Fibroblast of skin of back (primary cell): ENCODE results near the gene MTRR.
"Not testable (repeated sequence)": the region's sequence is repeated elsewhere in the genome, so short reads cannot be mapped to it uniquely, and the experiment has no call there.

ENCODE experiments used
- DNase-seq: peaks from one replicate; pipeline ENCODE4 v3.0.0-alpha.2; 2013

MTRR gene

DNA sequence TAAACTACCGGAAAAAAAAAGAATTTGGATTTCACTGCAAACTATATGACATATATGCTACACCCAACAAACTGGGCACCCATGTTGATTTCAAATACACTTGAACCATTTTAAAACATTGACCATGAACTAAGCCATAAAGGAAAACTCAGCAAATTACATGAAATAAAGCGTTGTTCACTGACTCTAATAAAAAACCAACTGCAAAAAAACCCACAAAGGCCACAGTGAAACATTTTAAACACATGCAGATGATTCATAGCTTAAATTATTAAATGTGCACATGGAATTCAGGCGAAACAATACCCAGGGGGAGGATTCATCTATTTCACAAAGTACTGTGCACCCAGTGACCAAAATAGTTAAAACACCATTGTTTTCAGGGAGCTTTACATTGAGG is 33.3 kb downstream of the MTRR start:
- peak; percentile 18 for DNase-seq

DNA sequence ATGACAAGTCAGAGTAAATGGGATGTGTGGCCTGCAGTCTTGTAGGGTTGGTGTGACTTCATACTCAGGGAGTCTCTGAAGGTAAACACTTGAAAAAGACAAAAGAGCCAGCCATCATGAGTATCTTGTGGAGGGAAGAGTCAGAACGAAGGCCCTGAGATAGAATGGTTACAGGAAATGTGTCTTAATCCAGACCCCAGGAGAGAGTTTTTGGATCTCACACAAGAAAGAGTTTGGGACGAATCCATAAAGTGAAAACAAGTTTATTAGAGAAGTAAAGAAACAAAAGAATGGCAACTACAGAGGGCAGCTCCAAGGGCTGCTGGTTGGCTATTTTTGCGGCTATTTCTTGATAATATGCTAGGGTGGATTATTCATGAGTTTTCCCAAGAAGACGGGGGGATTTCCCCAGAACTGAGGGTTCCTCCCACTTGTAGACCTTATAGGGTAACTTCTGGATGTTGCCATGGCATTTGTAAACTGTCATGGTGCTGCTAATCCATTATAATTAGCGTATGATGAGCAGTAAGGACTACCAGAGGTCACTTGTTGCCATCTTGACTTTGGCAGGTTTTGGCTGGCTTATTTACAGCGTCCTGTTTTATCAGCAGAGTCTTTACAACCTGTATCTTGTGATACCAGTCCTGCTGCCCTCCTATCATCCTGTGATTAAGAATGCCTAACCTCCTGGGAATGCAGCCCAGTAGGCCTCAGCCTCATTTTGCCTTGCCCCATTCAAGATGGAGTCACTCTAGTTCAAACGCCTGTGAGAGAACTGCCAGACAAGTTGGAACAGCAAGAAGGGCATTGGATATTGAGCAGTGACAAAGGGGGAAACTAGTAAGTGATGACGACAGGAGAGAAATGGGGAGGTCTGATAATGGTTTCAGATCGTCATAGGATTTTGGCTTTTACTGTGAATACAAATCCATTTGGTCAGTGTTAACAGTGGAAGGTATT is 34.0 kb downstream of the MTRR start:
- no peak for DNase-seq

DNA sequence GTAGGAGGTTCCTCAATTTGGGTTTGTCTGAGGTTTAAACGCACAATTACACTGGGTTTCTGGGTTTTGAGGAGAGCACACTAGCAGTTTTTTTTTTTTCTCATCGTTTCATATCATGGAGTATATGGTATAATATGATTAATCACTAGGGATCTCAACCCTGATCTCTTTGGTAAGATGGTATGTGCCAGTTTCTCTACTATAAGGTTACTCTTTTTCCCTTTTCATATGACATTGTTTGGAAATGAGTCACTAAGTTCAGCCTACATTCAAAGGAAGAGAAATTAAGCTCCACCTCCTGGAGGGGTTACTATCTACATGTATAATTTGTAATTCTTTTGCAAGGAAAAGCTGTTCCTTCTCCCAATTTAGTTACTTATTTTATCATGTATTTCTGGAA is 35.2 kb downstream of the MTRR start:
- DNase-seq, result peak; percentile 89

DNA sequence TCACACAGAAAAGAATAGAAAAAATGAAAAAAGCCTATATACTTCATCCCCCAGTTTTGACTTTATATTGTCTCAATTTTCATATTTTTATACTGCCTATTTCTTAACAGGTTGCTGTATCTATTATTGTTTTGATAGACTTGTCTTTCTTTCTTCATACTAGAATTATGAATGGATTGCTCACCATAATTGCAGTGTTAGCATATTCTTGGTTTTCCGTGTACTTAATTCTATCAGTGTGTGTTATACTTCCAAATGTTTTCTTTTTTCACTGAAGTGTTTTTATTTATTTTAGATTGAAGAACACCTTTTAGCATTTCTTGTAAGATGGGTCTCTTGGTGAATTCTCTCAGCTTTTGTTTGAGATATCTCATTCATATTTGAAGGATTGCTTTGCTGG is 38.7 kb downstream of the MTRR start:
- DNase-seq, result no peak

DNA sequence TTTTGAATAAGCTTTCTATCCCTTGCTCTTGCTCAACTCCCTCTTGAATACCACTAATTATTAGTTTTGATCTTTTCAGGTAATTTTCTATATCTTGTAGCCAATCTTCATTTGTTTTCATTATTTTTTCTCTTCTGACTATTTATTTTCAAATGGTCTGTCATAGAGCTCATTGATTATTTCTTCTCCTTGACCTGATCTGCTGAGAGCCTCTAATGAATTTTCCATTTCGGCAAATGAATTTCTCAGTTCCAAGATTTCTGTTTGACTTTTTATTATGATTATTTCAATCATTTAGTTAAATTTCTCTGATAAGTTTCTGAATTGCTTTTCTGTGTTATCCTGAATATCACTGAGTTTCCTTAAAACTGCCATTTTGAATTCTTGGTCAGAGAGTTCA is 39.4 kb downstream of the MTRR start:
- no peak for DNase-seq

DNA sequence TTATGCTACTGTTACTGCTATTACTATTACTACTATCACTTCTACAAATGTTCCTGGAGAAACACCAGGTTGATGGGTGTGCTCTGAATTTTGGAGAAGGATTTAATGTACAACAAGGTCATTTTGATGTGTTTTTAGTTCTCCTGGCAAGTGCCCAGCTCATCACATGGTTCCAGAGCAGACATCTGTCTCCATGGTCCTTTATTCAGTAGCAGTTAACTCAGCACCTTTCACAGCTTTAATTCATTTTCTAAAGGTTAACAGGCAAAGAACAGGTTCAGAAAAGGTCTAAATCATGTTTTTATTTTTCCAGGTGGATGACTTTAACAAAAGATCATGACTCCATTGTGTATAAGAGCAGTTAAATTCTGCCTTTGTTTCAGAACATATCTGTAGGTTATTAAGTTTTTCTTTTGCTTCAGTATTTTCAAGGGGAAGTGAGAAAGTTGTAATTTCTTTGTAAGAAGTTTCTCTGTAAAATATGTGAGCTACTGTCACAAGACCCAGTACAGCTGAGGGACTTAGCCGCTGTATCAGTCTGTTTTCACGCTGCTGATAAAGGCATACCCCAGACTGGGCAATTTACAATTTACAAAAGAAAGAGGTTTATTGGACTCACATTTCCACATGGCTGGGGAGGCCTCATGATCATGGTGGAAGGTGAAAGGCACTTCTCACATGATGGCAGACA is 41.9 kb downstream of the MTRR start:
- no peak for DNase-seq

DNA sequence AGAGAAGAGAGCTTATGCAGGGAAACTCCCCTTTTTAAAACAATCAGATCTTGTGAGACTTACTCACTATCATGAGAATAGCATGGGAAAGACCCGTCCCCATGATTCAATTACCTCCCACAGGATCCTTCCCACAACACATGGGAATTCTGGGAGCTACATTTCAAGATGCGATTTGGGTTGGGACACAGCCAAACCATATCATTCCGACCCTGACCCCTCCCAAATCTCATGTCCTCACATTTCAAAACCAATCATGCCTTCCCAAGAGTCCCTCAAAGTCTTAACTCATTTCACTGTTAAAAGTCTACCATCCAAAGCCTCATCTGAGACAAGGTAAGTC is 42.5 kb downstream of the MTRR start:
- DNase-seq, result not testable (repeated sequence)

DNA sequence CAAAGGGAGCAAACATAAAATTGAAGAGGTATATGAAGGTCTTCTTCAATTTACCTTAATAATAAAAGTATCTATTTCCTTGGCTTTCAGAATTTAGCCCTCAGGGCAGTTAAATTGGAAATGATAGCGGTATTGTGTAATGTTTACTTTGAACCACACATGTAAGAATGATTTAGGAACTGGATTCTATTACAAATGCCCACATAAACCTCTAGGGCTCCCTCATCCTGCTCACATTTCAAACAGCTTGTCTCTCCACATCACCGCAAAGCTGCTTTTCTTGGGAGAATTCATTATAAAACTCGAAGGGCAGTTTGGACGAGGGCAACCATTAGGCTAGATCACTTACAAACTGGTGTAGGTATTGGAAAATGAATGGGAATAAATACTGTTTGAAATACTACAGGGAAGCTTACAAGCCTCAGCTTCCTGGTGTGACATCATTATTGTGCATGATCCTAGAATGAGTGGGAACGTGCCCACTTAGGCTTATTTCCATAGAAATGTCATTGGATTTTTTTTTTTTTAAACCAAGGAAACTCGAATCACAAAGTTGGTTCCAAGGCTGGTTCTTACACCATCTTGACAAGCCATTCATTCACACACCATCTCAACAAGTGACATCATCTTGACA is 47.3 kb downstream of the MTRR start:
- DNase-seq, result no peak

DNA sequence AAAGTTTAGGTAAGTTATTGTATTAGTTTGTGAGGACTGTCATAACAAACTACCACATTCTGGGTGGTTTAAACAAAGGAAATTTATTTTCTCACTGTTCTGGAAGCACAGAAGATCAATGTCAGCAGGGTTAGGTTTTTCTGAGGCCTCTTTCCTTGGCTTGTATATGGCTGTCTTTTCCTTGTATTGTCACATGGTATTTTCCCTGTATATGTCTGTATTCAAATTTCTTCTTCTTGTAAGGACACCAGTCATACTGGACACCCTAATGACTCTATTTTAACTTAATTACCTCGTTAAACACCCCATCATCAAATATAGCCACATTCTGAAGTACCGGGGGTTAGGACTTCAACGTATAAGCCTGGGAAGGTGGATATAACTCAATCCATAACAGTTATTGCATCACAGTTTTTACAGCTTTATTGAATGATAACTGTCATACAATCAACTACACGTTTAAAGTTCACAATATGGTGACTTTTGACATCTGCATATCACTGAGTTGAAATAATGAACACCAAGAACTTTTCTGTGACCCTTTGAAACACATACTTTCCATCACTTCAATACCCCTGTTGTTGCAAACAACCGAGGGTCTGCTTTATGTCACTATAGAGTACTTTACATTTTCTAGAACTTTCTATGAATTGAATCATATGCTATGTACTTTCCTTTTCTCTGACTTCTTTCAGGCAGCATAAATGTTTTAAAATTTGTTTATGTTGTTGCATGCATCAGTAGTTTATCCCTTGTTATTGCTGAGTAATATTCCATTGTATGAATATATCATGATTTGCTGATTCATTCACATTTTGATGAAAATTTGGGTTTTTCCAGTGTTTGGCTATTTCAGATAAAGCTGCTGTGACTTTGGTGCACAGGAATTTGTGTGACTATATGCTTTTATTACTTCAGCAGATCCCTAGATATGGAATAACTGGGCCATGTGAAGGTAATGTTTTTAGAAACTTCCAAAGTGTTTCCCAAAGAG is 48.5 kb downstream of the MTRR start:
- DNase-seq, result no peak

DNA sequence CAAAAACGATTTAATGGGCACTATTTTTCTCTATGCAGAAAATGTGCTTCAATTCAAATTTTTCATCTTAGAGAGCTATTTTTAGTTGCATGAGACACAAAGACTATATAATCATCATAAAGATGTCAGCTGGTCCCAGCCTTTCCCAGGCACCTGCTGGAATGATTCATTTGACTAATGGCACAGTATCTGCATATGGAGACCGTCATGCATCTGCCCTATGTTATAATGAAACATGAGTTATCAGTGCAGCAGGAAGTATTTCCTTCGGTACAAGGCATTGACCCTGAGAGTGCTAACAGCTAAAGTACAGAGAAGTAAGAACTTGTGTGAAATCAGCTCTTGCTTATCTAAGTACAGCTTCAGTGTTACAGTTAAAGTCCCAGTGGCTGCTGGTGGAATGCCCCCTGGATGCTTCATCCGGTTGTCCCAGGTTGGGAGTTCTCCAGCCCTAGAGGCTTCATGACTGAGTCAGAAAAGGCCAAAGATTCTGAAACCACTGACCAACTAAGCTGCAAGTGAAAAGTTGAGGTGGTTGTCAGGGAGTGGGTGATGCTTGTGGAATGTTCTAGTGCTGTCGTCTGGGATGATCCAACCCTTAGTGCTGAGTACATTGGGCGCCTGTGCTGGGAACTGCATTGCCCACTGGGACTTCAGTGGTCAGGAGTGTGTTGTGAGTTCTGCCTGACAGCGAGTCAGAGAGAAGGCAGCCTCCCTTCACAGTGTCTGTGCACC is 57.2 kb downstream of the MTRR start:
- DNase-seq, result peak; percentile 91

DNA sequence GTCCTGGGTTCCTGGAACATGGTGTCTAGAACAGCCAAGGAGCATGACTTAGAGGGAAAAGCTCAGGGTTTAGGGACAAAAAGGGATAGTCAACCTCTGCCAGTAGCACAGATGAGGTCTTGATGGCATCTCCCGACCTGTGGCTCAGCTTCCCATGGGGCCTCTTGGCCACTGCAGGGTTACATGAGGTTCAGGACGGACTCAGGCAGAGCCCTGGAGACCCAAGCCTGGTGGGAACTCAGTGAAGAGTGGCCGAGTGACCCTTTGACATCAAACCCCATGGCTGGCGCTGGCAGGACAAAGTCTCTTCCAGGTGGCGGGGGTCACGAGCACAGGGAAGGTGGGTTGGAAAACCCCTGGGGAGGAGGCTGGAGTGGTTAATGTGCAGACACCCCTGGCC is 57.8 kb downstream of the MTRR start:
- DNase-seq, result no peak

DNA sequence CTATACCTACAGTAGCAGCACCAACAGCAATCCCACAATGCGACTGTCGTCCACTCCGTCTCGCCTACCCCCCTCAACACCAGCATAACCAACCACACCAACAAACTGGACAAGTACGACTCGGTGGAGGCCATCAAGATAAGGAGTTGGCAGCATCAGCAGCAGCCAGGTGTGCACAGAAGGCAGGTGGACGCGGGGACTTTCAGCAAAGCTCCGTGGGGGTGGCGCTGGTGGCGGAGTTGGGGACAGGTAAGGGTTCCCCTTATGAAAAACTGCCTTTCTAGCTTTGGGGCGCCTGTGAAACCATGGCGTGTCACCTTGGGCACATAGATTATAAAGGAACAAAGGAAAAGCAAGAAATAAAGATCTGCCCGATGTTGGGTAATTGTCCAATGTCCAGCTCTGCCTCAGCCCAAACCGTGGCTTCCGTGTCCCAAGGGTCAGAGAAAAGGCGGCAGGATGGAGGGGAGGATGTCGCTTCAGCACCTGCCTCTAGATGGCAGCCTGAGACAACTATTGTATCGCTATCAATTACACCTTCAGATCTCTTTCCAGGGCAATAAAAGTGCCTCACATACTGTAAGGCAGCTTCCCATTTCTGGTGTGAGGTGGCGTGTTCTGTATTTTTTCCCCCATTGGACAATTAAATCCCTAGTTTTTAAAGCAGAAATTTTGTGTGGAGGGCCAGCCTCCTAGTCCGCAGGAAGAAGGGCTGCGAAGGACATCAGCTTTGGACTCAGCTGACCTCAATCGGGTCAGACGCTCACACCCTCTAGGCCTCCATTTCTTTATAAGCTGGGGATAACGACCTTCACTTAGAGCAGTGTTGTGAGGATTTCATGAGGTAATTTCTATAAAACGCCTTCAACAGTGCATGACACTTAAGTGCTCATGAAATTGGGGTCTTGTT is 58.8 kb downstream of the MTRR start:
- DNase-seq, result peak; percentile 47

DNA sequence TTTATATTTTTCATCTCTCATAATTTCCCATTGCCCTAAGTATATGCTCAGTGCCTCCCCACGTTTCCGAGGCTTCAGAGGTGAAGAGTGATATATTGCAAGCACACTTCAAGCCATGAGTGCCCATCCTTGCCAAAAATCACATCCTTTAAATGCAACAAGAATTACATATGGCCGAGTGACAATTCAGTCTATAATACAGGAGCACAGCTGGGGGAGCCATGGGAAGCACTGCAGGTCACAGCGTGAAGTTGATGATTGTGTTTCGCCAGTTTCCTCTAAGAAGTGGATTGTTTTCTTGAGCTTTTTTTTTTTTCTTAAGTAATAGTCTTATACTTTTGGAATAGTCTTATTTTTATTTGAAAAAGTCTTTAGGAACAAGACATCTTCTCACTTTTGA is 61.1 kb downstream of the MTRR start:
- DNase-seq, result no peak

DNA sequence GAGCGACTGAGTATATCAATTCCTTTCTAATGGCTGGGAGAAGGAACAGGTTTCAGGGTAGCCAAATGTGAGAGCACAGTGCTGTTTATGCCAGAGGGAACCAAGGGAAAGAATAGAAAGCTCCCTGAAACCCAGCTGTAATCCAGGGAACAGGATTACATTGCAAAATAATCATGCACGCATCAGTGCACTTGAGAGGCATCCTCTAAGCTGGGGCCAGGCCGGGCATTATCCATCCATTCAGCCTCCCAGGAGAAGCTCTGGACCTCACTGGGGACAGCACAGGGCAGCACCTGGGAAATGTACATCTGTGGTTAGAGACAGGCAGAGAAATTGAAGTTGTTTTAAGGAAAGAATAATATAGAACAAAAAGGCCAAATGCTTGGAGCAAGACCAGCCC is 72.7 kb downstream of the MTRR start:
- DNase-seq, result no peak

DNA sequence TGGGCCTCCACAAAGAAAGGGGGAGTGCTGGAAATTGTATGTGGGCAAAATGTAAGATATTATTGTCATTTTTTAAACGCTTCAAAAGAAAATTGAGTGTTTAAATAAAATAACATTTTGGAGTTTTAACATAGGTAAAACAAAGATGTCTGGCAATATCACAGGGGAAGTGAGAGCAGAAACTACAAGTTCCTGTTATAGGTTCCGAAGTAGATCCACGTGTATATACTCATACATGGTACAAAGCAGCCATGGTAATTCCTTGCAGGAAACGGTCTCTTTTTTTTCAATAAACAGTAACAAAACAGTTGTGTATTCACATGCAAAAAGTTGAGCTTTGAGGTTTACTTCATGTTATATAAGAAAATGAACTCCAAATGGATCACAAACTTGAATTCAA is 78.4 kb downstream of the MTRR start:
- no peak for DNase-seq
